Common myeloid progenitor, CD34-positive (primary cell): ENCODE measurements around the gene PER2.

Experiments used
- CTCF ChIA-PET: fragments of 350-600 bp; sonication (Branson Sonifier 250); formaldehyde crosslinking; loops from one replicate; lab custom pipeline; 2021; ENCODE audit warnings: antibody characterized with exemption; lab: Charles Lee
- POLR2A ChIA-PET: fragments of 350-600 bp; sonication (Branson Sonifier 250); formaldehyde crosslinking; loops from one replicate; lab custom pipeline; 2021; ENCODE audit warnings: antibody characterized with exemption; lab: Charles Lee
- DNase-seq, 3 donors: peaks; one replicate each; pipeline versions ENCODE4 v3.0.0 to v3.0.0-alpha.2; 2013
- H3K27ac ChIP-seq, 2 experiments: 1 replicate in 1 of 2; 2 replicates in 1 of 2; pipeline ENCODE4 v1.7.0; 2013; ENCODE audit warnings: inconsistent platforms in 2 of 2, low read length in 2 of 2, mild to moderate bottlenecking in 2 of 2, low read depth in 1 of 2, moderate library complexity in 1 of 2; ENCODE audit not compliant: severe bottlenecking in 2 of 2, insufficient read depth in 1 of 2, poor library complexity in 1 of 2
- H3K27me3 ChIP-seq, 5 experiments: replicated peaks in 2 of 5; 1 replicate in 3 of 5; 2 replicates in 2 of 5; pipeline versions ENCODE4 v1.6.1 to v1.7.0; 2013; ENCODE audit warnings: low read length in 4 of 5, mild to moderate bottlenecking in 2 of 5, moderate library complexity in 2 of 5, inconsistent platforms in 1 of 5; ENCODE audit not compliant: insufficient read depth in 5 of 5, control insufficient read depth in 4 of 5
- H3K36me3 ChIP-seq, 4 experiments: 1 replicate in 2 of 4; 2 replicates in 2 of 4; pipeline versions ENCODE4 v1.6.1 to v1.7.0; 2013; ENCODE audit warnings: low read length in 3 of 4, control low read depth in 1 of 4, mild to moderate bottlenecking in 1 of 4; ENCODE audit not compliant: control insufficient read depth in 4 of 4, insufficient read depth in 4 of 4
- H3K4me1 ChIP-seq, 4 experiments: 1 replicate in 3 of 4; 2 replicates in 1 of 4; pipeline versions ENCODE4 v1.6.1 to v1.7.1; 2013; ENCODE audit warnings: low read length in 3 of 4, mild to moderate bottlenecking in 3 of 4, control low read depth in 1 of 4, inconsistent platforms in 1 of 4, moderate library complexity in 1 of 4; ENCODE audit not compliant: control insufficient read depth in 4 of 4, insufficient read depth in 4 of 4; ENCODE audit errors: control extremely low read depth in 1 of 4
- H3K4me3 ChIP-seq, 7 experiments: 1 replicate in 4 of 7; 2 replicates in 3 of 7; pipeline versions ENCODE4 v1.5.1 to v1.7.0; 2013; ENCODE audit warnings: mild to moderate bottlenecking in 7 of 7, low read length in 6 of 7, moderate library complexity in 6 of 7, inconsistent platforms in 2 of 7, low read depth in 2 of 7, control low read depth in 1 of 7; ENCODE audit not compliant: insufficient read depth in 4 of 7, control insufficient read depth in 1 of 7; ENCODE audit errors: extremely low read depth in 1 of 7
- H3K9me3 ChIP-seq, 5 experiments: 1 replicate in 4 of 5; 2 replicates in 1 of 5; pipeline versions ENCODE4 v1.6.1 to v1.7.1; 2013; ENCODE audit warnings: low read length in 4 of 5, mild to moderate bottlenecking in 2 of 5, inconsistent platforms in 1 of 5, low read depth in 1 of 5, moderate library complexity in 1 of 5; ENCODE audit not compliant: control insufficient read depth in 4 of 5, insufficient read depth in 2 of 5; ENCODE audit errors: control extremely low read depth in 1 of 5
- WGBS: methylation state at CpG from one replicate; pipeline ENCODE4 v1.1.5; 2013; ENCODE audit not compliant: insufficient coverage; 5-methylcytosine and 5-hydroxymethylcytosine counted together

Gene PER2

GRCh38 chr2:238225911-238226697, 62.3 kb downstream of the PER2 start:
- POLR2A ChIA-PET: no interaction called here

GRCh38 chr2:238225121-238225520, 63.3 kb downstream of the PER2 start:
- POLR2A ChIA-PET: no interaction called here
- no peak overlapping the region for H3K27ac ChIP-seq
- H3K27me3 ChIP-seq: peaks cover 0 to 5% (median 0%) of the 10 kb centered on the region in 5 experiments
- no peaks in the 10 kb centered on the region for H3K9me3 ChIP-seq
- no peaks in the 10 kb centered on the region for H3K4me1 ChIP-seq
- no peak for DNase-seq
- H3K4me3 ChIP-seq: no peak overlapping the region
- CTCF ChIA-PET: no interaction called here
- WGBS: 93% methylated on average over 13 of the region's 13 CpGs
- peaks cover 0 to 5% (median 0%) of the 10 kb centered on the region in 4 experiments for H3K36me3 ChIP-seq

More at GRCh38 chr2:238225911-238226697, 62.3 kb downstream of the PER2 start:
- Histone ChIP-seq H3K9me3 (no peaks in the 10 kb centered on the region), H3K27me3 (peaks cover 0 to 14% (median 0%) of the 10 kb centered on the region in 5 experiments), H3K27ac (no peak overlapping the region), H3K4me3 (no peak overlapping the region), H3K36me3 (peaks cover 0 to 5% (median 0%) of the 10 kb centered on the region in 4 experiments), H3K4me1 (peaks cover 0 to 4% (median 3%) of the 10 kb centered on the region in 4 experiments)
- 94% methylated on average over 35 of the region's 38 CpGs for WGBS
- CTCF ChIA-PET: interaction anchor here (0.9 to 1.2 kb wide), 2 partner anchors 25 to 36 kb away, joined by 3 read pairs; no protein-coding TSS in a partner anchor
- peak in 1 of 3 donors; percentile 25 for DNase-seq

GRCh38 chr2:238224356-238225035, 63.9 kb downstream of the PER2 start:
- H3K27ac ChIP-seq: no peak overlapping the region
- no peaks in the 10 kb centered on the region for H3K4me1 ChIP-seq
- peaks cover 0 to 1% (median 0%) of the 10 kb centered on the region in 5 experiments for H3K27me3 ChIP-seq
- no peak overlapping the region for H3K4me3 ChIP-seq
- ChIA-PET CTCF (no interaction called here), POLR2A (no interaction called here)
- no peak for DNase-seq
- no peaks in the 10 kb centered on the region for H3K9me3 ChIP-seq
- peaks cover 0 to 5% (median 0%) of the 10 kb centered on the region in 4 experiments for H3K36me3 ChIP-seq
- WGBS: 98% methylated on average over 26 of the region's 29 CpGs

- no peaks in the 10 kb centered on the region for H3K27me3 ChIP-seq
- DNase-seq: no peak
- POLR2A ChIA-PET: no interaction called here
- no peaks in the 10 kb centered on the region for H3K9me3 ChIP-seq
- 81% methylated on average over 18 of the region's 23 CpGs for WGBS
- H3K4me1 ChIP-seq: no peaks in the 10 kb centered on the region
- no peak overlapping the region for H3K27ac ChIP-seq
- peaks cover 0 to 4% (median 0%) of the 10 kb centered on the region in 4 experiments for H3K36me3 ChIP-seq
- CTCF ChIA-PET: interaction anchor here (0.7 to 1.0 kb wide), 3 partner anchors 15 to 42 kb away, joined by 3 to 4 read pairs (median 4); no protein-coding TSS in a partner anchor
- peak overlapping the region in 2 of 7 experiments; percentile 43 to 54 for H3K4me3 ChIP-seq
Observed at GRCh38 chr2:238220892-238221521, 67.4 kb downstream of the PER2 start.

GRCh38 chr2:238220274-238220891, 68.0 kb downstream of the PER2 start:
- ChIA-PET CTCF (no interaction called here), POLR2A (no interaction called here)
- WGBS: 93% methylated on average over 10 of the region's 10 CpGs
- no peak for DNase-seq
- no peaks in the 10 kb centered on the region for H3K4me1 ChIP-seq
- no peaks in the 10 kb centered on the region for H3K27me3 ChIP-seq
- H3K36me3 ChIP-seq: peaks cover 0 to 3% (median 0%) of the 10 kb centered on the region in 4 experiments
- peak overlapping the region in 1 of 7 experiments; percentile 54 for H3K4me3 ChIP-seq
- no peaks in the 10 kb centered on the region for H3K9me3 ChIP-seq
- no peak overlapping the region for H3K27ac ChIP-seq

GRCh38 chr2:238216651-238217184, 71.7 kb downstream of the PER2 start:
- Histone ChIP-seq H3K27me3 (peaks cover 0 to 3% (median 0%) of the 10 kb centered on the region in 5 experiments), H3K36me3 (no peaks in the 10 kb centered on the region), H3K4me1 (no peaks in the 10 kb centered on the region), H3K9me3 (peaks cover 0 to 2% (median 0%) of the 10 kb centered on the region in 5 experiments), H3K27ac (no peak overlapping the region), H3K4me3 (no peak overlapping the region)
- WGBS: 100% methylated on average over 2 of the region's 2 CpGs
- CTCF ChIA-PET: interaction anchor here (0.7 kb wide), 1 partner anchor 1684 kb away, joined by 3 read pairs; no protein-coding TSS in a partner anchor
- POLR2A ChIA-PET: no interaction called here
- DNase-seq: no peak
